GM23248 (cell line): ENCODE measurements around the gene FLVCR1. TPM values are rescaled to one million over a fixed set of nuclear protein-coding genes. Genes with fewer than 3 reads are reported as not detected.

Experiments used
- DNase-seq: peaks from one replicate; pipeline ENCODE4 v3.0.0-alpha.2; 2015
- H2AFZ ChIP-seq: fragments of 200-600 bp; sonication (generic); 2 replicates; pipeline ENCODE4 v1.6.1; 2016; ENCODE audit warnings: antibody characterized with exemption
- H3F3A ChIP-seq: fragments of 200-600 bp; sonication (generic); 2 replicates; pipeline ENCODE4 v1.6.1; 2016; ENCODE audit warnings: mild to moderate bottlenecking, antibody characterized with exemption, mixed run types; ENCODE audit not compliant: insufficient read depth
- H3K27ac ChIP-seq: fragments of 200-600 bp; sonication (generic); 2 replicates; pipeline ENCODE4 v1.5.1; 2016; ENCODE audit warnings: mild to moderate bottlenecking
- H3K27me3 ChIP-seq: fragments of 200-600 bp; sonication (generic); replicated peaks from 2 replicates; pipeline ENCODE4 v1.6.1; 2016; ENCODE audit warnings: mild to moderate bottlenecking; ENCODE audit not compliant: insufficient read depth
- H3K36me3 ChIP-seq: fragments of 200-600 bp; sonication (generic); 2 replicates; pipeline ENCODE4 v1.6.1; 2016; ENCODE audit warnings: low read depth, mild to moderate bottlenecking
- H3K4me1 ChIP-seq: fragments of 200-600 bp; sonication (generic); 2 replicates; pipeline ENCODE4 v1.6.1; 2016; ENCODE audit warnings: mild to moderate bottlenecking; ENCODE audit not compliant: insufficient read depth
- H3K4me2 ChIP-seq: fragments of 200-600 bp; sonication (generic); one replicate; pipeline ENCODE4 v1.6.1; 2016; ENCODE audit warnings: mild to moderate bottlenecking; ENCODE audit not compliant: unreplicated experiment
- H3K4me3 ChIP-seq: fragments of 200-600 bp; sonication (generic); 2 replicates; pipeline ENCODE4 v1.5.1; 2016; ENCODE audit warnings: mild to moderate bottlenecking
- H3K79me2 ChIP-seq: fragments of 200-600 bp; sonication (generic); 2 replicates; pipeline ENCODE4 v1.6.1; 2016; ENCODE audit warnings: mild to moderate bottlenecking; ENCODE audit not compliant: insufficient read depth
- H3K9ac ChIP-seq: fragments of 200-600 bp; sonication (generic); 2 replicates; pipeline ENCODE4 v1.6.1; 2016; ENCODE audit warnings: mild to moderate bottlenecking
- H3K9me2 ChIP-seq: fragments of 200-600 bp; sonication (generic); 2 replicates; pipeline ENCODE4 v1.6.1; 2016; ENCODE audit warnings: mixed run types, mild to moderate bottlenecking, moderate library complexity; ENCODE audit not compliant: insufficient read depth
- H3K9me3 ChIP-seq: fragments of 200-600 bp; sonication (generic); one replicate; pipeline ENCODE4 v1.6.1; 2017; ENCODE audit warnings: low read depth
- H4K20me1 ChIP-seq: fragments of 200-600 bp; sonication (generic); 2 replicates; pipeline ENCODE4 v1.6.0; 2016; ENCODE audit not compliant: insufficient read depth
- EZH2 ChIP-seq: fragments of 200-600 bp; sonication (generic); IDR thresholded peaks from 2 replicates; pipeline ENCODE4 v1.6.1; 2018; ENCODE audit warnings: antibody characterized with exemption, mild to moderate bottlenecking; ENCODE audit not compliant: insufficient read depth, poor library complexity, severe bottlenecking
- EZH2phosphoT487 ChIP-seq: fragments of 200-600 bp; sonication (generic); IDR thresholded peaks from 2 replicates; pipeline ENCODE4 v1.6.1; 2018; ENCODE audit warnings: antibody characterized with exemption, moderate library complexity, mild to moderate bottlenecking, low read depth; ENCODE audit not compliant: insufficient read depth
- WGBS, 2 experiments: methylation state at CpG; one replicate each; pipeline ENCODE4 v1.1.6; 2015 to 2017; ENCODE audit warnings: low lambda C conversion rate in 2 of 2, low coverage in 1 of 2; ENCODE audit errors: missing lambda C conversion rate in 2 of 2; 5-methylcytosine and 5-hydroxymethylcytosine counted together
- in situ Hi-C: fragments of 300-500 bp; cut with MboI; formaldehyde crosslinking; loops from 2 replicates; pipeline ENCODE4 v1.15.0; 2020
- polyA plus RNA-seq: library from polyadenylated mRNA; unstranded; fragments of >200 nt; fragmentation: Nextera tagmentation; extraction: Ambion mirVana; gene quantifications from 2 replicates; pipeline ENCODE4 v1.2.1, GENCODE V29; 2016
- total RNA-seq: library from RNA; depleted of rRNA; stranded (reverse); fragments of >200 nt; shearing (Covaris generic); gene quantifications from 2 replicates; pipeline ENCODE4 v1.2.3, GENCODE V29; 2014

Gene FLVCR1
- total and polyA plus RNA-seq, 2 experiments from 2014 or later = 0.86 to 4.2 TPM

GRCh38 chr1:212856755-212857154, 1.3 kb upstream of the FLVCR1 start:
- 86 to 90% methylated on average over 16 of the region's 16 CpGs for WGBS, 2 experiments
- H3K4me2 ChIP-seq = peak overlapping the region; percentile 56
- no peaks in the 10 kb centered on the region for H3K36me3 ChIP-seq
- peak overlapping the region; percentile 71; the same call in 1 of the 2 replicates for H3K27ac ChIP-seq
- H4K20me1 ChIP-seq = no peaks in the 10 kb centered on the region
- peaks cover 38% of the 10 kb centered on the region for H3K79me2 ChIP-seq
- peak overlapping the region; percentile 83; the same call in 1 of the 2 replicates for H2AFZ ChIP-seq
- H3F3A ChIP-seq = 0 out of 2 replicates have a peak, but pooled peaks cover 5% of the 10 kb centered on the region
- H3K9me3 ChIP-seq = no peaks in the 10 kb centered on the region
- TF ChIP-seq EZH2 = no peak
- TF ChIP-seq EZH2phosphoT487 = no peak
- H3K9ac ChIP-seq = no peak overlapping the region; the same call in 1 of the 2 replicates
- no peaks in the 10 kb centered on the region for H3K9me2 ChIP-seq
- in situ Hi-C loops = no loop called here
- DNase-seq = no peak
- H3K4me1 ChIP-seq = peaks cover 17% of the 10 kb centered on the region; the same call in 1 of the 2 replicates
- H3K4me3 ChIP-seq = peak overlapping the region; percentile 77; the same call in 1 of the 2 replicates
- no peaks in the 10 kb centered on the region for H3K27me3 ChIP-seq

- 3 to 4% methylated on average over 40 to 43 of the region's 54 CpGs for WGBS, 2 experiments
Measured at GRCh38 chr1:212858461-212859265, 588 bp downstream of the FLVCR1 start.

GRCh38 chr1:212860713-212861581, 2.9 kb downstream of the FLVCR1 start:
- Histone ChIP-seq H3F3A (0 out of 2 replicates have a peak, but pooled peaks cover 5% of the 10 kb centered on the region), H2AFZ (no peak overlapping the region), H3K9ac (no peak overlapping the region), H3K4me2 (peak overlapping the region; percentile 85), H3K27me3 (no peaks in the 10 kb centered on the region), H3K9me3 (no peaks in the 10 kb centered on the region), H3K9me2 (no peaks in the 10 kb centered on the region), H3K36me3 (no peaks in the 10 kb centered on the region; the same call in 1 of the 2 replicates), H4K20me1 (no peaks in the 10 kb centered on the region), H3K79me2 (peaks cover 56% of the 10 kb centered on the region), H3K4me3 (no peak overlapping the region; the same call in 1 of the 2 replicates), H3K4me1 (peaks cover 17% of the 10 kb centered on the region; the same call in 1 of the 2 replicates), H3K27ac (no peak overlapping the region)
- WGBS, 2 experiments = 69 to 72% methylated on average over 5 of the region's 5 CpGs
- peak; percentile 38 for DNase-seq
- in situ Hi-C loops = no loop called here
- TF ChIP-seq EZH2 = no peak
- TF ChIP-seq EZH2phosphoT487 = no peak

More at GRCh38 chr1:212858461-212859265, 588 bp downstream of the FLVCR1 start:
- TF ChIP-seq EZH2 (no peak), EZH2phosphoT487 (no peak)
- Histone ChIP-seq H3K9me3 (no peaks in the 10 kb centered on the region), H3K4me2 (peak overlapping the region; percentile 85), H2AFZ (peak overlapping the region; percentile 83), H3F3A (0 out of 2 replicates have a peak, but pooled peaks cover 5% of the 10 kb centered on the region), H3K9ac (peak overlapping the region; percentile 94), H3K9me2 (no peaks in the 10 kb centered on the region), H3K27me3 (no peaks in the 10 kb centered on the region), H4K20me1 (no peaks in the 10 kb centered on the region), H3K4me1 (peaks cover 17% of the 10 kb centered on the region; the same call in 1 of the 2 replicates), H3K36me3 (no peaks in the 10 kb centered on the region), H3K27ac (peak overlapping the region; percentile 71), H3K4me3 (peak overlapping the region; percentile 77), H3K79me2 (peaks cover 52% of the 10 kb centered on the region)
- in situ Hi-C loops = no loop called here
- DNase-seq = peak; percentile 70
